ENCODE results near the gene LAMC3. TPM values are rescaled to one million over a fixed set of nuclear protein-coding genes. Genes with fewer than 3 reads are reported as not detected.

Gene LAMC3
- total and polyA plus RNA-seq, 2 donors from 2014 or later = 13.4 to 13.8 TPM

DNA sequence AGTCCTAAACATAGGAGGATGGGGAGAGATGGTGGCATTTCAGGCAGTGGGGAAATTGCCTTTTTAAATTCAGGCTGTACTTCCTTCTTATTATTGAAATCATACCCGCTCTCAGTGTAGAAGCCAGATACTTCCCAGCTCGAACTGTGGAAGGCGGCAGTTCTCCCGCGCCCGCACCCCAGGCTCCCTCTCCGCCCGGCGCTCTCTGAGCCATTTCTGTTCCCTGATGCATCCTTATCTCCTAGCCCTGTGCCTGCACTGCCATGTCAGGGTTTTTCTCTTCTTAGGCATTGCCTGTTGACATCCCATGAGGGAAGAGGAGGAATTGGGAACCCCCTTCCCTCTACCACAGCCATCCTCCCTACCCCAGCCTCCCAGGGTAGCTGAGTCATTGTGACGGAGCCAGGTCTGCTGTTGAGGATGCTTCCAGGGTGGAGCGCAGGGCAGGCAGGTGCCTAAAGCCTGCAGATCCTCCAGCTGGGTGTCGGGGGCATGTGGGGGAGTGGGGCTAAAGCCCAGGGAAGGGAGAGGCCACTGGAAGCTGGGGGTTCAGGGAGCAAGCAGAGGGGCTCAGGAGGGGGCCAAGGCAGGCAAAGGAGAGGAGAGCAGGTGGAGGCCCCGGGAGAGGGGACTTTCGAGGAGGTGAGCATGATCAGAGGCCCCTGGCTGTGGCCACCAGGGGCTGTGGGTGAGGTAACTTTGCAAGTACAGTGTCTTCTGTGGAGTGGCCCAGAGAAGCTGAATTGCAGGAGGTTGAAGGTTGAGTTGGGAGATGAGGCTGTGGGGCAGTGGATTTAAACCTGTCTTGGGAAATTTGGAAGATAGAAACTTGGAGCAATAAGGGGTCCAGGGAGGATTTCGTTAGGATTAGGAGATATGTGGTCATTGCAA, 16.2 kb downstream of the LAMC3 start:
- intact Hi-C loops (cut with DNase I) = no loop called here
- TF ChIP-seq, protein P1, sequence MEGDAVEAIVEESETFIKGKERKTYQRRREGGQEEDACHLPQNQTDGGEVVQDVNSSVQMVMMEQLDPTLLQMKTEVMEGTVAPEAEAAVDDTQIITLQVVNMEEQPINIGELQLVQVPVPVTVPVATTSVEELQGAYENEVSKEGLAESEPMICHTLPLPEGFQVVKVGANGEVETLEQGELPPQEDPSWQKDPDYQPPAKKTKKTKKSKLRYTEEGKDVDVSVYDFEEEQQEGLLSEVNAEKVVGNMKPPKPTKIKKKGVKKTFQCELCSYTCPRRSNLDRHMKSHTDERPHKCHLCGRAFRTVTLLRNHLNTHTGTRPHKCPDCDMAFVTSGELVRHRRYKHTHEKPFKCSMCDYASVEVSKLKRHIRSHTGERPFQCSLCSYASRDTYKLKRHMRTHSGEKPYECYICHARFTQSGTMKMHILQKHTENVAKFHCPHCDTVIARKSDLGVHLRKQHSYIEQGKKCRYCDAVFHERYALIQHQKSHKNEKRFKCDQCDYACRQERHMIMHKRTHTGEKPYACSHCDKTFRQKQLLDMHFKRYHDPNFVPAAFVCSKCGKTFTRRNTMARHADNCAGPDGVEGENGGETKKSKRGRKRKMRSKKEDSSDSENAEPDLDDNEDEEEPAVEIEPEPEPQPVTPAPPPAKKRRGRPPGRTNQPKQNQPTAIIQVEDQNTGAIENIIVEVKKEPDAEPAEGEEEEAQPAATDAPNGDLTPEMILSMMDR (IDR thresholded peaks at IDR 0.05; ENCODE audit: borderline replicate concordance, extremely low read depth, insufficient read depth) = no peak
- Histone ChIP-seq H3K27ac (ENCODE audit: low read depth in 2 of 2, low read length in 2 of 2) (no peak overlapping the region), H3K27me3 (ENCODE audit: control insufficient read depth, insufficient read depth, low read length) (no peaks in the 10 kb centered on the region), H3K4me3 (ENCODE audit: low read length in 3 of 3) (no peak overlapping the region), H3K9ac (ENCODE audit: low read length in 3 of 3) (no peak overlapping the region), H3K4me1 (ENCODE audit: control insufficient read depth in 2 of 3, insufficient read depth in 2 of 3, low read depth in 1 of 3, low read length in 3 of 3) (peaks cover 0 to 3% (median 0%) of the 10 kb centered on the region in 3 donors), H3K9me3 (ENCODE audit: control insufficient read depth in 2 of 3, insufficient read depth in 1 of 3, low read length in 3 of 3) (peaks cover 0 to 4% (median 4%) of the 10 kb centered on the region in 3 donors), H3K36me3 (ENCODE audit: control insufficient read depth in 2 of 3, insufficient read depth in 3 of 3, low read length in 3 of 3) (no peaks in the 10 kb centered on the region)
- no peak for DNase-seq
- no peak for FAIRE-seq

DNA sequence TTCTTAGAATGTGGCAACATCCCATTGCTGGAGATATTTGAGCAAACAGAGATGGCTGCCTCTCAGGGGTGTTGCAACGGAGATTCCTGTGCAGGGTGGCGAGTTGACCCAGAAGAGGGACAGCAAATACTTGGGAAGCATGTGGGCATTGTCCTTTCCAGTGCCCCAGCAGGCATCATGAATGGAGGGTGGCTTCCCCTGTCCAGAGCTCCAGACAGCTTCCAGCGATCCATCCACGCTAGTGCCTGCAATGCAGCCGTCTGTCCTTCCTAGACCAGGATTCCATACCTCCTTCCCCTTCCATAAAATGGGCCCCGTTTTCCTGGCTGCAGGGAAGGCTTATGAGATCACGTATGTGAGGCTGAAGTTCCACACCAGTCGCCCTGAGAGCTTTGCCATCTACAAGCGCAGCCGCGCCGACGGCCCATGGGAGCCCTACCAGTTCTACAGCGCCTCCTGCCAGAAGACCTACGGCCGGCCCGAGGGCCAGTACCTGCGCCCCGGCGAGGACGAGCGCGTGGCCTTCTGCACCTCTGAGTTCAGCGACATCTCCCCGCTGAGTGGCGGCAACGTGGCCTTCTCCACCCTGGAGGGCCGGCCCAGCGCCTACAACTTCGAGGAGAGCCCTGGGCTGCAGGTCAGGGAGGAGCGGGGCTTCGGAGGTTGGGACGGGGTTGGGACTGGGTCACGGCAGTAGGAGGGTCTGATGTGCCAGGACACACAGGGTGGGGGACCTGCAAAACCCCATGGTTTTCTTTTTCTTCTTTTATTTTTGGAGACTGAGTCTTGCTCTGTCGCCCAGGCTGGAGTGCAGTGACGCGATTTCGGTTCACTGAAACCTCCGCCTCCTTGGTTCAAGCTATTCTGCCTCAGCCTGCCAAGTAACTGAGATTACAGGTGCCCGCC, 17.2 kb downstream of the LAMC3 start:
- peak in 1 of 5 donors; percentile 40 for DNase-seq
- H3K4me1 ChIP-seq (ENCODE audit: control insufficient read depth in 2 of 3, insufficient read depth in 2 of 3, low read depth in 1 of 3, low read length in 3 of 3) = no peaks in the 10 kb centered on the region
- H3K4me3 ChIP-seq (ENCODE audit: low read length in 3 of 3) = no peak overlapping the region
- H3K27me3 ChIP-seq (ENCODE audit: control insufficient read depth, insufficient read depth, low read length) = no peaks in the 10 kb centered on the region
- intact Hi-C loops (cut with DNase I) = no loop called here
- FAIRE-seq = no peak
- TF ChIP-seq, protein P1 (IDR thresholded peaks at IDR 0.05; ENCODE audit: borderline replicate concordance, extremely low read depth, insufficient read depth) = no peak
- no peak overlapping the region for H3K27ac ChIP-seq (ENCODE audit: low read depth in 2 of 2, low read length in 2 of 2)
- no peaks in the 10 kb centered on the region for H3K9me3 ChIP-seq (ENCODE audit: control insufficient read depth in 2 of 3, insufficient read depth in 1 of 3, low read length in 3 of 3)
- H3K9ac ChIP-seq (ENCODE audit: low read length in 3 of 3) = no peak overlapping the region
- no peaks in the 10 kb centered on the region for H3K36me3 ChIP-seq (ENCODE audit: control insufficient read depth in 2 of 3, insufficient read depth in 3 of 3, low read length in 3 of 3)

DNA sequence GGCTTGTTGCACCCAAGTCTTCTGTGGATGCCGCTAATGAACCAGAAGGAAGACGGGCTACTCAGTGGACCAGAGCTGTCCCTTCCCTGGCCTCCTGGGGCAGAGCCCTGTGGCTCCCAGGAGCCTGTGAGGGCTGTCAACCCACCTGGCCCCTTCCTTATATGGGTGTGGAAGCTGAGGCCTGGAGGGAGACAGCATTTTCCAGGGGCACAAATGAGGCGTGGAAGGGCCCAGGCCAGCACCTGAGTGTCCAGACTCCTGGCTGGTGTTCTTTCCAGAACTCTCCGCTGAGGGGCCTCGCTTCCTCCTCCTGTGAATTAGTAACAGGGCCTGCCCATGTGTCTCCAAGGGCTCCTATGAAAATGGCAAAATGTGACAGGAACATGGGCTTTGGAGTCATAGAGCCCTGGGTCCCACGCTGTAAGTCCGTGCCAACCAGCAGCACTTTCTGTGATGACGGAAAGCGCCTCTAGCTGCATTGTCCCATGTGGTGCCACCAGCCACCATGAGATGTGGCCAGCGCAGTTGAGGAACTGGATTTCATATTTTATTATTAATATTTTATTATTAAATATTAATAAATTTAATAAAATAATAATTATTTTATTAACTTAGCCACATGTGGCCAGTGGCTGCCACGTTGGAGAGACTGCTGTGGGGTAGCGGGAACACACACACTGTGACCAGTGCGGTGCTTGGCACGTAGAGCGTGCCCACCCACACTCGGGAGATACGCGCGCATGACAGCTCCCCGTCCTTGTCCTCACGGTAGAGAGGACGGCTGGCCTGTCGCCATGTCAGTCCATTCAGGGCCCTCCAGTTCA, 18.3 kb downstream of the LAMC3 start:
- intact Hi-C loops (cut with DNase I) = no loop called here

More for the DNA sequence above, 18.3 kb downstream of the LAMC3 start:
- TF ChIP-seq, protein P1 (IDR thresholded peaks at IDR 0.05; ENCODE audit: borderline replicate concordance, extremely low read depth, insufficient read depth) = no peak
- DNase-seq (no peak), FAIRE-seq (no peak)
- H3K27ac ChIP-seq (ENCODE audit: low read depth in 2 of 2, low read length in 2 of 2) = no peak overlapping the region
- H3K36me3 ChIP-seq (ENCODE audit: control insufficient read depth in 2 of 3, insufficient read depth in 3 of 3, low read length in 3 of 3) = no peaks in the 10 kb centered on the region
- no peaks in the 10 kb centered on the region for H3K27me3 ChIP-seq (ENCODE audit: control insufficient read depth, insufficient read depth, low read length)
- H3K9me3 ChIP-seq (ENCODE audit: control insufficient read depth in 2 of 3, insufficient read depth in 1 of 3, low read length in 3 of 3) = no peaks in the 10 kb centered on the region
- H3K9ac ChIP-seq (ENCODE audit: low read length in 3 of 3) = no peak overlapping the region
- no peaks in the 10 kb centered on the region for H3K4me1 ChIP-seq (ENCODE audit: control insufficient read depth in 2 of 3, insufficient read depth in 2 of 3, low read depth in 1 of 3, low read length in 3 of 3)
- H3K4me3 ChIP-seq (ENCODE audit: low read length in 3 of 3) = no peak overlapping the region

Data from kidney (tissue), 14 donors.